ENCODE results near the gene ZFYVE21. TPM values are rescaled to one million over a fixed set of nuclear protein-coding genes. Genes with fewer than 3 reads are reported as not detected.

ZFYVE21 gene
- polyA plus RNA-seq, 4 donors, result 50.0 to 61.2 (median 55.8) TPM

DNA sequence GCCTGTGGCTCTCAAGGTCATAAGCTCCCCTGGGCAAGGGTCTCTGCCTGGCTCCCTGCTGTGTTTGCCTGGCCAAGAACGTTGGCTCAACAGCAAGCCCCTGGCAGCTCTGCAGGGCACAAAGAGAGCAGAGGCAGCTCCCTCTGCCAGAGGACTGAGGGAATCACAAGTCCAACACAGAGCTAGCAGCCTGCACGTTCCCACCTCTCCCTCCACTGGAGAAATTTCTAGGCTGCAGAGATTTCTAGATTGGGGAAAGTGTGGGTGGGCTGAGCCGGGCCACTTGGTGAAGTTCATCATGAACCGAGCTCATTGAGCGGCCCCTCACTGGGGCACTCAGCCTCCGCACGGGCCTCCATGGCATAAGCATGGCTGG, 19.8 kb downstream of the ZFYVE21 start:
- no peak for DNase-seq (ENCODE audit: low read depth in 4 of 4, low spot score in 3 of 4)

DNA sequence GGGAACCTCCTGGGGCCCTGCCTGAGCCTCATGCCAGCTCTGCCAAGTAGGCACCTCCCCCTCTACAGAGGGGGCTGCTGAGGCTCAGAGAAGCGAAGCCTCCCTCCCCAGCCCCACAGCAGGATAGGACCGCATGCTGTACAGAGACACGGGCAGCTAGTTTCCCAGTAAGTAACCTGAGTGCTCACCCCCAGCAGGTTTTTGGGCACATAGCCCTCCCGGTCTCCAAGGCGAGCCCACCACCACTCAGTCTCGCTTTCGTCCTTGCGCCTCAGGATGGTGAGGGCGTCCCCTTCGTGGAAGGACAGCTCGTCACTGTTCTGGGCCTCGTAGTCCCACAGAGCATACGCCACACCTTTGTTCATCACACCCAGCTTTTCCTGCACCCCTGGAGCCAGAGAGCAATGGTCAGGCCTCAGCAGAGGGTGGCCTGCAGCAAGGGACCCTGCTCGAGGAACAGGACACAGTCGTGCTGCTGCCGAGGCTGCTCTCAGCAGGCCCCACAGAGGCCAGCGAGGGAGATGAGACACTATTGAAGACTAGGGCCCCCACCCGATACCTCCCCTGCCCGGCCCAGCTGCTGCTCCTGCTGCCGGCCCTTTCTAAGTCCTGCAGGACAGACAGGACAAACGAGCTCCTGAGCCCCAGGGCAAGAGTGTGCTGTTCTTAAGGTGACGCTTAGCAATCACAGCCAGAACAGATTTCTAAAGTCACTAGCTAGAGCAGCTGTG, 20.4 kb downstream of the ZFYVE21 start:
- DNase-seq (ENCODE audit: low read depth in 4 of 4, low spot score in 3 of 4), result no peak

DNA sequence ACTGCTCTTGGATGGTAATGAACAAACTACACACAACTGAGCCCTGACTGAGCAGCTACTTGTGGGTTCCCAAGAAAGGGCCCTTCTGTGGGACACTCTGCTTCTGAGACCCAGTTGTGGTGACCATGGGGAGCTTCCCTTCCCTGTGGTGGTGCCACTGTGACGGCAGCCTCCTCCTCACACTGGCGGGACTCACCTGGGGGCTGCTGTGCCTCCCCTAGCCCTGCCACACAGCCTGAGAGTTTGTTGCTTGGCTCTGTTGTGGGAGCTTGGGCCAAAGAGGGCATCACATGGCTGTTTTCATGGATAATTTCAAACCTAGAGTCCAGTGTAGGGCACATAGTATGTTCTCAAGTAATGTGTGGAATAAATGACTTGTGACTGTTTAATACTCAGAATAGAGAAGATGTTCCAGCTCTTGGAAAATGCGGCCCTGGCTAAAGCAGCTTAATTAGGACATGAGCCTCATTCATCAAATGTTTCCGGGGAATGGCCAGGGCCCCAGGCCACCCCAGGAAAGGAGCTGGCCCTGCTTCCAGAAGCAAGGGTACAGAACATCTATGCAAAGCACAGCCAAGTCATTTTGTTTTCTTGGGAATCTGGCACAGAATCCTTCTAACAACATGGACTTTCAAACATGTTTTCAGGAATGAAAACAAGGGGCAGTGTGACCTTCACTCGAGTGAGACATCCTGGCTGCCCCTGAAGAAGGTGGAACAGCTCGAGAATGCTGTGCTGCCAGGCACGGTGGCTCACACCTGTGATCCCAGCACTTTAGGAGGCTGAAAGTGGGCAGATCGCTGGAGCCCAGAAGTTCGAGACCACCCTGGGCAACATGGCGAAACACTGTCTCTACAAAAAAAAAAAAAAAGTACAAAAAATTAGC, 21.2 kb downstream of the ZFYVE21 start:
- DNase-seq (ENCODE audit: low read depth in 4 of 4, low spot score in 3 of 4), result no peak

DNA sequence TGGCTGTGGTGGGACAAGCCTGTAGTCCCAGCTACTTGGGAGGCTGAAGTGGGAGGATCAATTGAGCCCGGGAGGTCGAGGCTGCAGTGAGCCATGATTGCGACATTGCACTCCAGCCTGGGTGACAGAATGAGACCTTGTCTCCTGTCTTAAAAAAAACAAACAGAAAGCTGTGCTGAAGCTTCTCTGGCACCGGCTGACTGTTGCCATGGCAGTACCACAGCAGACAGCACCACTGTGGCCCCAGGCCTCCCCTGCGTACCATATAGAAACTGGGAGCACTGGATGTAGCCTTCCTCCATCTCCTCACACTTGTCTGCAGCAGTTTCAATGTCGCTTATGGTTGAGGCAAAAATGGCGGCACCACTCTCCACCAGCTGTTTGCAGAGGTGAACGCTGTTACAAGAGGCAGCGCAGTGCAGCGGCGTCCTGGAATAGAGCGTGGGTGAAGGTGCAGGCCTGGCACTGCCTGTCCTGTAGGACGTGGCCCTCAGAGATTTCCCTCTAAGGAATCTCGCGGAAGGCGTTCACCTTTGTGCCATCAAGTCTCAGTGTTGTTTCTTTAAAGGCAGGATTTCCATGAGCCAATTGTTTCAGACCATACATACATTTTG, 21.9 kb downstream of the ZFYVE21 start:
- DNase-seq (ENCODE audit: low read depth in 4 of 4, low spot score in 3 of 4), result no peak

DNA sequence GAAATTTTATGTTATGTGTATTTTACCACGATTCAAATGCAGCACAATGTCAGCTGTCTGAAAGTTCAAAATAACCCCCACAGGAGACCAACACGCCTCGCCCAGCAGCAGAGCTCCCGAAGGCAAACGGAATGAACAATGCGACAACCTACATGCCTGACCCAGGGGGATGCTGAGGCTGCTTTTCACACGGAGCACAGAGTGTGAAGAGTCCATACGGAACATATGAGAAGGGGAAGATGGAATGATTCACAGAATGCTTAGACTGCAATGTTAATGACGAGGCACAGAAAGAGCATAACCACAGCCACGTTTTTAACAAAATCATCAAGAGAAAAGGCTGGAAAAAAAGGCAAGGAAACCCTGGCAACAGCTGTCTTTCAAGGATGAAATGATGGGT, 22.6 kb downstream of the ZFYVE21 start:
- DNase-seq (ENCODE audit: low read depth in 4 of 4, low spot score in 3 of 4), result no peak

DNA sequence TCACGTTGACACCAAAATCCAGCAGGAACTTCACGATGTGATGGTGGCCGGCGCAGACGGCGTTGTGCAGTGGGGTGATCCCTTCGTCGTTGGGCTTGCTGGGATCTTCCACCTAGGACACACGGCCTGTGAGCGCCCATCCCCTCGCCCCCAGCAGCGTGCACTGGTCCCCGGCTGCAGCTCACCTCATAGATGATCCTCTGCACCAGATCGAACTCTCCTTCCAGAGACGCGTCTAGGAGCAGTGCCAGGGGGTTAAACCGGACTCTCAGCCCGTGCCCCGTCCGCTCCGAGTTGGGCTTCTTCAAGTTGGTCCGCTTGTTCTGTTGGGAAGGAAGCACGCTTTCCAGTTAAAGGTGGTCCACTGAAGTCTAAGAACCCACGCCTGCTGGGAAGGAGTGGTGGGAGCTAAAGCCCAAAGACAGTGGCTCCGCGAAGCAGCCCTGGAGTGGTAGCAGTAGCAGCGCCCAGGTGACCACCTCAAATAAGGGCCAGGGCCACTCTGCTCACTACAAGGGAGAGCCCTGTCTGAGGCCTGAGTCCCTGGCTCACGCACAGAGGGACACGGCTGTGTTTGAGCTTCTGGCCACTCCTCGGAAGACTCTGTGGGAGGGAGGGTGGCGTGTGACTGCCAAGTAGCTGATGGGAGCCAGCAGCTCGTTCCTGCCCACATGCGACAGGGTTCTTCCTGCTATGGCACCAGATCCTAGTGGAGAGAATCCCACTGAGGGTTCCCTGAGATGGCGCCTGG, 23.3 kb downstream of the ZFYVE21 start:
- DNase-seq (ENCODE audit: low read depth in 4 of 4, low spot score in 3 of 4), result no peak

DNA sequence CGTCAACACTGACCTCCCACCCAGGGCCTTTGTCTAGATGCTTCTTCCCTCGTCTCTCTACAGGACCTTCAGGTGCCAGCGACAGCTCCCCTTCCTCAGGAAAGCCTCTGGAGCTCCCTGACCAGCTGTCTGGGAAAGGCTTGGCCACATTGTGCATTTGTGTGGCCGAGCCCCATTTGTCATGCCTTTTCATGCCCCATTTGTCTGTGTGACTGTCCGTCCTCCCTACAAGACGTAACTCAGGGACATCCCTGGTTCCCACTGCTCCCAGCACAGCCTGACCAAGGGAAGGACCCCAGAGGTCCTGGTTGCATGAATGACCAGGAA, 23.8 kb downstream of the ZFYVE21 start:
- DNase-seq (ENCODE audit: low read depth in 4 of 4, low spot score in 3 of 4), result no peak

DNA sequence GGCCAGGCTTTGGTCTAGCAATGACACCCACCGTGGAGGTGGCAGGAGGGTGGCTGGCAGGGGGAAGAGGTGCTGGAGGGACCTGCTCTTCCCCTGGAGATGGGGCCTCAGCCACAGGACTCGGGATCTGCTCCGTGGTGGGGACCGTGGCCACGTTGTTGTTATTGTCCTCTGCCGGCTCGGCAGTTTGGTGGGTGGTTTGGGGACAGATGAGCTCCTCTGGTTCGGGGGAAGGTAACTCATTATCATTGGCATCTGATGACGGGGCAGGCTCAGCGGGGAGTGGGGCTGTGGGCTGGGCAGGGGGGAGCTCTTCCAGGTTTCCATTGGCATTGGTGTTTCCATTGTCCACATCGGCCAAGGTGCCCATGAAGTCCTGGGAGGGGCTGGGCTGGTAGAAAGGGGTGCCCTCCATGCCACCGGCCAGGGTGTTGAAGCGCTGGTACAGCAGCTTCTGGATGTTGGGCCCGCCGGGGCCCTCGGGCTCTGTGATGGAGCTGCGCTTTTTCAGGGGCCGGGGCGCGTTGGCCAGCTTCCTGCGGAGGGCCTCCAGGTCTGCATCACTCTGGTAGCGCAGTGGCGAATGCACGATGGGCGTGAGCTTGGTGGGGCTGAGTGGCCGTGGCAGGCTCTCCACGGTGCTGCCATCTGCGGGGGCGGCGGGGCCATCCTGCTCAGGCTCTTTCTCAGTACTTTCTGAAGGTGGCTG, 24.3 kb downstream of the ZFYVE21 start:
- DNase-seq (ENCODE audit: low read depth in 4 of 4, low spot score in 3 of 4), result no peak

DNA sequence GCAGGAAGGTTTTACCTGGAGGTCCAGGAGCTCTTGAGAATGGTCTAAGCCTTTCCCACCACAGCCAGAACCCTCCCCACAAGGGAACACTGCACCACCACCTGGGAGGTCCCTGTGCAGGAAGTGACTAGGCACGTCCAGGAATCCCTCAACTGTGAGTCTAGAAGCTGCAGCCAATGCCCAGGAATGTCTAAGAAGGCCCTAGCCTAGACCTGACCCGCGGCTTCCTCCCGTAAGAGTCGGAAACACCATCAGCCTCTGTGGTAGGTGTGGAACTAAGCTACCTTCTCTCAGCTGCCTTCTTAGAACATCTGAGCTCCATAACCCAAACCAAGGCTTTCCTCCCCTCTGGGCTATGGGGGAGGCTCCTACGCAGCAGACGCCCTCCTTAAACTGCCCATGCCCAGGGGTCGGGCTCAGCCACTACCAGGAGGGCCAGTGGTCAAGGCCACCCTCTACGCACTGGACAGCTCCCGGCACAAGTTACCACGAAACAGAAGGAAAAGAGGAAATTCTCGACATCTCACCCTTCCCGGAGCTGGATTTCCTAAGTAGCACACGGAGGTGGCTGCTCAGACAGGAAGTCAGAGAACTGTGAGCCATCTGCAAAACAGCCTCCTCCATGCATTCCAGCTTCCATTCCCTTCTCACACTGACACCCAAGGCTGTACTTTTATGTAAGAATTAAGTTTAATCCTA, 25.5 kb downstream of the ZFYVE21 start:
- DNase-seq (ENCODE audit: low read depth in 4 of 4, low spot score in 3 of 4), result no peak

DNA sequence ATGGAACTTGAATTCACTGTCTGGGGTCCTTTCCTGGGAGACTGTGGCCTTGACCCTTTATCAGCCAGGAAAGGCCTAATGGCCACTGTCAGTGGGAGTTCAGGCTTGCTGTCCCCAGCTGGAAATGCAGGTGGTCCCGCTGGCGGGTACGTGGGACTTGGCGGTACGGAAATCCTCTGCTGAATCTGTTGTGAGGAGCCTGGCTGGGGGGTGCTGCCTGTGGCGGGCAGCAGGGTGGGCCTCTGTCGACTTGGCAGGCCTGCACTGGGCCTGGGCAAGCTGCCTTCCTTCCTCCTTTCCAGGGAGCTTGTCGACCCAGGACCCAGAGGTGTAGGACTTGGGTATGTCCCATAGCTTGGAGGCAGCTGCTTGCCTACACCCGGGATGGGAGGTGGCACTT, 26.3 kb downstream of the ZFYVE21 start:
- DNase-seq (ENCODE audit: low read depth in 4 of 4, low spot score in 3 of 4), result no peak

DNA sequence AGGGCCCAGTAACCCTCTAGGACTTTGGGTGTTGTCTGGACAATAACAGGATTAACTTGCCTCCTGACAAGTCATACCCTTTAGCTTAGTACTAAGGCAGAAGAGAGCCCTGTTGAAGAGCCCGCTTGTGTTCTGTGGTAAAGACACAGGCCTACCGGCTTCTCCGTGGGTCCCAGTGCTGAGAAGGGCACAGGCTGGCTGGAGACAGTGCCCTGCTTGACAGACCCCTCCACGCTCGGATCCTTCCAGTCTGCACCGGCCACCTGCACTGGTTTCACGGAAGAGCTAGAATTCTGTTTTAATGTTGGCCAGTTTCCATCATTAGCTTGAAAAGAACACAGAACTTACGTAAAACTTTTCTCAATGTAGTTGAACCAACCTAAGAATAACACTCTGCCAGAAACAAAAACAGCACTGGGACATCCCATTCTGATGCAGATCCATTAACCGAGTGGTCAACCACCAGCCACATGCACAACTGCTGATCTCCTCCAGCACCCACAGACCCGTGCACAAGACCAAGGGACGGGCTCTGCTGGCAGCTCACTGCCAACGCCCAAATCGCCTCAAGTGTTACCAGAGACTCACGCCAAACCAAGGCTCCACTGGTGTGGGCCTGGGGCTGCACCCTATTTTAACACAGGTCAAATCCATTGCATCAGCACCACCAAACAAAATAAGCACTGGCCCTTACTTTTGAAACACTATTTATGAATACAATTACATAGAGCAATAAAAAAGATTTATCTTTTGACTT, 27.1 kb downstream of the ZFYVE21 start:
- no peak for DNase-seq (ENCODE audit: low read depth in 4 of 4, low spot score in 3 of 4)

DNA sequence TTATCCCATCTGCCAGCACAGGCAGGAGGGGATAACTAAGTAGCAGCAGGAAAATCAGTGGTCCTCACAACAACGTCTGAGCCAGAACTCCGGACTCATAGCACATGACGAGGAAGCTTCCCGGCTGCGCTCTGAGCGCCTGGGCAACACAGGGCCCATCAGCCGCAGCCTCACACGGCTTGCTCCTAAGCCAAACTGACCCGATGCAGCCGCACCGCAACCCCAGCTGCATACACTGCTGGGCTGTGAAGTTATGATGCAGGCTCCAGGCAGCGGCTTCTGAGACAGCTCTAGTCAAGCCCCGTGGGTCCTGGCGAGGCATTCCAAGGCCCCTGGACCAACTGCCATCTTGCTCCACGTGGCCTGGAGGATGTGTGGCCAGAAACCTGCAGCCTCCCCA, 28.1 kb downstream of the ZFYVE21 start:
- no peak for DNase-seq (ENCODE audit: low read depth in 4 of 4, low spot score in 3 of 4)

DNA sequence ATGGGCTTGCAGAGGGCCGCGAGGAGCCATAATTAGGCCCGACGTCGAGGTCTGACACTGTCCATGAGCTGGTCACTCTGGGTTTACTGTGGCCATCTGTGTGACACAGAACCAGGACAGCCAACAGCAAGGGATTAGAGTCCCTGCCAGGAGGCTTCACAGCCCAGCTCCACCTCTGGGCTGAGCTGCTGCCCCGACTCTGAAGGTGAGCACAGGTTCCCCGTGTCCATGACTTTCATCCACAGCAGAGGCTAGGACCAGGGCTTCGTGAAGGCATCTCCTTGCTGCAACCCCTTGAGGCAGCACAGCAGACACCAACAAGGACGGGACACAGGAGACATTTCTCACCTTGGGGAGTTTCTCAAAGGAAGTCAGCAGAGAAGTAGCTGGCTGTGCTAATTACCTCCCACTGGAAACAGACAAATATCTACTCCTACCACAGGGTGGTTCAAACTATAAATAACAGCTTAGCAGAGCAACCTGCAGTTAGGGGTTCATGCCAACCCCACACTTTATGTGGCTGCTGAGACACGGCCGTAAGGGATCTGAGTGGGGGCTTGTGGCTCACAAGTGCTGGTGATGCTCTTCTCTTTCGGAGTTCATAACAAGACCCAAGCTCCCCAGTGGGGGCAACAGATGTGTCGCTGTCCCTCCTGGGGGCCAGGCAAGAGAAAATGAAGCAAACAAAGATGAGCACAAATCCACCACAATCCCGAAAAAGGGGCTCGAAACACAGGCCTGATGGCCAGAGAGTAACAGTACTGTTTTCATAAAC, 29.2 kb downstream of the ZFYVE21 start:
- DNase-seq (ENCODE audit: low read depth in 4 of 4, low spot score in 3 of 4), result no peak

DNA sequence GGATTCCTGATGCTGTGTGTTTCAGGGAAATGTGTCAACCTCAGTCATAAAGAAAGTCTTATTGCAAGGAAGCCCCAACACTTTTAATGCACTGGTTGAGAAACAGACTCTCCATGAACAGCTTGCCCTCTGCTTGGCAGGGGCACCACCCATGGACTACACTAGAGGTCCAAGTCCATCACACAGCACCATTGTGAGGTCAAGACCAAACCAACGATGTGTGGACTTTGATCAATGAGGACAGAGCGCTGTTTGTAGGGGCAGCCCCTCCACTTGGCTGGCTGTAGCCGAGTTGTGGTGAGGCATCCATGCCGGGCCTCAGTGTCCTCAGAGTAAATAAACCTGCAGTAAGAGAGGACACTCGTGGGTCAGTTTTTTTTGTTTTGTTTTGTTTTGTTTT, 29.8 kb downstream of the ZFYVE21 start:
- no peak for DNase-seq (ENCODE audit: low read depth in 4 of 4, low spot score in 3 of 4)

DNA sequence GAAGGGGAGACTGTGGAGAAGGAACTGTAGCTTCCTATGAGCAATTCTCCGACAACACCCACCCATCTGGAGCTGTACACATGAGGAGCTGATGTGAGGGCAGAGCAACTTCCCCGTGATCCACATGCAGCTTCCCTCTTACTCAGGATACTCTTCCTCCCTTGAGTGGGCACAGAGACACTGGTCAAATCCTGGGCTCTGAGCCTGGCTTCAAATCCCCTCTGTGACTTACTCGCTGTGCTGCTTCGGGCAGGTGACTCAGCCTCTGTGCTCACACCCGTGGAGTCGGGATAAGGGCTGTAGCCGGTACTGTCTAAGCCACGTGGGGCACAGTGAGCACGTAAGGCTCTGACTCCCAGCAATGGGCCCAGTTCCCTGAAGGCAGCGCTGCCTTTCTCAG, 31.1 kb downstream of the ZFYVE21 start:
- DNase-seq (ENCODE audit: low read depth in 4 of 4, low spot score in 3 of 4), result no peak

DNA sequence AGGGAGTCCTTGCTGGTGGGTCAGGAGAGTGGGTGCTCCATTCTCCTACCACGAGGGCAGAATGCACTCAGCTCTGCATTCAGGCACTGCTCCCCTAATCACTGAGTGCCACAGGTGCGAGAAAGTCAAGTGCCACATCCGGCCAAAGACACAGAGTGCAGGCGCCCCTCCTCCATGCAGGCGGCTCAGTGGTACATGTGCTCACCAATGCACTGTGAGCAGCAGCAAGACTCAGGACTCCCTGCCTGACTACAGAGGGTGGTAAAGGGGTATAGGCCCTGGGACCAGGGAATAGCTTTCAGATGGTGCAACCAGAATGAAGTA, 32.9 kb downstream of the ZFYVE21 start:
- DNase-seq (ENCODE audit: low read depth in 4 of 4, low spot score in 3 of 4), result no peak

DNA sequence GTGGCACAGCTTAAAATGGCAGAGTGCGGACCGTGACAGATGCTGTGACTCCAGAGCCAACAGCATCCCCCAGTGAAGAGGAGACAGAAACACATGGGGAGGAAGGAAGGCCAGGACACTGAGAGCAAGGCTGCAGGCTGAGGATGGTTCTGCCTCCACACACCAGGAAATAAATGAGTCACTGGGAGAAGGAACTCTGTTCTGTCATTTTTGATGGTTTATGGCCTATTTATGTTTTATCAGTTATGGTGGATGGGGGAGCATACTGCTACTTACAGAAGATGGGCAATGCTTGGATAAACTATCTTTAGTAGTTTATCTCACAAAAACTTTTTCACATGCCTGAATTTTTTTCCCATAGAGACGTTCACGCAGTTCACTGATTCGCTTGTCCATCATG, 33.8 kb downstream of the ZFYVE21 start:
- no peak for DNase-seq (ENCODE audit: low read depth in 4 of 4, low spot score in 3 of 4)

DNA sequence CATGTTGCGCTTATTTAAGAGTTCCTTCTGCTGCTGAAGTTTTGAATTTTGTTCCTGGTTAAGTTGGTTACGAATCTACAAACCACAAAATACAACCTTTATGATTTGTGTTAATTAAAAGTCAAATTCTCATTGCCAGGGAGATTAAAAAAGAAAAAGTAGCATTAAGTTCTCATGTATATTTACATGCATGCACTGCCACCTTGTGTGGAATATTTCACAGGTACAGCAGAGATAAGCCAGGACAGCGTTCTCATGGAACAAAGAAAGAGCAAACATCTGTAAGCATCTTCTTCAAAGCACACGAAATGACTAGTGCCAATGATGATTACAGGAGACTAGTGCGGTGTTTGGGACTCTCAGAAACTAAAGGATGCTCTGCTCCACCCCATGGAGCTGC, 34.2 kb downstream of the ZFYVE21 start:
- DNase-seq (ENCODE audit: low read depth in 4 of 4, low spot score in 3 of 4), result no peak

DNA sequence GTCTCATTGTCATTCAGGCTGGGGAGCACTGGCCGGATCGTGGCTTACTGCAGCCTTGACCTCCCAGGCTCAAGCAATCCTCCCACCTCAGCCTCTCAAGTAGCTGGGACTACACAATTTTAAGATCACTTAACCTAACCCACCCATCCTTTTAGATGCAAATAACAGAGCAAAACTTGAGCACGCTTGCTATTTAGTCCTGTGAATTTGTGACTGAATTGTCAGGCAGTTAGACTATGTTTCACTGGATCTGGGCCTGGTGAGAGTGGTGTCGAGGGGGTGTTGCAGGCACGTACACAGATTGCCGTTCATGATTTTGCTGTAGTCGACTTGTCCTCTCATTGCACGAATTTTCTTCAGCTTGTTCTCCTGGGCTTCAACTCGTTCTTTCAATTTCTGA, 38.2 kb downstream of the ZFYVE21 start:
- DNase-seq (ENCODE audit: low read depth in 4 of 4, low spot score in 3 of 4), result no peak
